Neural progenitor cell (in vitro differentiated cells): ENCODE results near the gene ATRN.

ENCODE experiments used
- EZH2 ChIP-seq: fragments of 200-600 bp; sonication (generic); IDR thresholded peaks from 2 replicates; pipeline ENCODE4 v1.6.1; 2017; ENCODE audit warnings: antibody characterized with exemption, mild to moderate bottlenecking, moderate library complexity
- EZH2phosphoT487 ChIP-seq: fragments of 200-600 bp; sonication (generic); IDR thresholded peaks from 2 replicates; pipeline ENCODE4 v1.6.1; 2017; ENCODE audit warnings: antibody characterized with exemption
- TF ChIP-seq, protein P1 (sequence below): fragments of 200-600 bp; sonication (generic); IDR thresholded peaks from 2 replicates; pipeline ENCODE4 v1.5.1; 2017; ENCODE audit warnings: antibody characterized with exemption, mild to moderate bottlenecking

DNA sequence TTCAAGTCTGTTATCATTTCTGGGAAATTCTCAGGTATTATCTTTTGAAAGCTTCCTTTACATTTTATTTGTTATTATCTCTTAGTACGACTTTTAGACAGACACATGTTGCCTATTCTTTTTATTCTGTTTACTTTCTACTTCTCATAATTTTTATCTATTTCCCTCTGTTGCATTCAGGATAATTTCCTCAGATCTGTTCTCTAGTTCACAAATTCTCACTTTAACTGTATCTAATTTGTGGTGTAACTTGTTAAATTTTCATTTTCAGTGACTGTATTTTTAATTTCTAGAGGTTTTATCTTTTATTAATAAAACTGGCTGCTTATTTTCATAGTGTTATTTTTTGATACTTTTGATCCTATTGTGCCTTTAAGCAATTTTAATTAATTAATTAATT is 16.0 kb downstream of the ATRN start:
- TF ChIP-seq, protein P1, sequence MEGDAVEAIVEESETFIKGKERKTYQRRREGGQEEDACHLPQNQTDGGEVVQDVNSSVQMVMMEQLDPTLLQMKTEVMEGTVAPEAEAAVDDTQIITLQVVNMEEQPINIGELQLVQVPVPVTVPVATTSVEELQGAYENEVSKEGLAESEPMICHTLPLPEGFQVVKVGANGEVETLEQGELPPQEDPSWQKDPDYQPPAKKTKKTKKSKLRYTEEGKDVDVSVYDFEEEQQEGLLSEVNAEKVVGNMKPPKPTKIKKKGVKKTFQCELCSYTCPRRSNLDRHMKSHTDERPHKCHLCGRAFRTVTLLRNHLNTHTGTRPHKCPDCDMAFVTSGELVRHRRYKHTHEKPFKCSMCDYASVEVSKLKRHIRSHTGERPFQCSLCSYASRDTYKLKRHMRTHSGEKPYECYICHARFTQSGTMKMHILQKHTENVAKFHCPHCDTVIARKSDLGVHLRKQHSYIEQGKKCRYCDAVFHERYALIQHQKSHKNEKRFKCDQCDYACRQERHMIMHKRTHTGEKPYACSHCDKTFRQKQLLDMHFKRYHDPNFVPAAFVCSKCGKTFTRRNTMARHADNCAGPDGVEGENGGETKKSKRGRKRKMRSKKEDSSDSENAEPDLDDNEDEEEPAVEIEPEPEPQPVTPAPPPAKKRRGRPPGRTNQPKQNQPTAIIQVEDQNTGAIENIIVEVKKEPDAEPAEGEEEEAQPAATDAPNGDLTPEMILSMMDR, result no peak
- no peak for TF ChIP-seq EZH2
- no peak for TF ChIP-seq EZH2phosphoT487
